Activated T-cell treated with anti-CD3 and anti-CD28 coated beads, Interleukin-2, amount 50 U/mL, for 4 hours (primary cell): ENCODE measurements around the gene NOXO1. TPM values are rescaled to one million over a fixed set of nuclear protein-coding genes. Genes with fewer than 3 reads are reported as not detected.

Experiments
- ATAC-seq, 2 donors: fragments of 200-7000 bp; cut with Tn5 transposase; one replicate each; pipeline ENCODE4 v1.10.0; 2021
- DNase-seq: peaks from one replicate; pipeline ENCODE4 v3.0.0-alpha.2; 2020
- H3K27me3 Mint-ChIP-seq: one replicate; pipeline ENCODE4 v1.8.0; 2021; ENCODE audit warnings: low read depth, mixed read lengths
- H3K36me3 Mint-ChIP-seq: one replicate; pipeline ENCODE4 v1.8.0; 2022; ENCODE audit warnings: mixed read lengths; ENCODE audit not compliant: insufficient read depth
- H3K4me1 Mint-ChIP-seq: one replicate; pipeline ENCODE4 v1.8.0; 2021; ENCODE audit warnings: low read depth, mixed read lengths
- H3K4me3 Mint-ChIP-seq: one replicate; pipeline ENCODE4 v1.8.0; 2021; ENCODE audit warnings: mild to moderate bottlenecking, moderate library complexity, mixed read lengths
- H3K9me3 Mint-ChIP-seq: one replicate; pipeline ENCODE4 v1.8.0; 2021; ENCODE audit warnings: mixed read lengths
- total RNA-seq, 3 donors: library from RNA; stranded (reverse); gene quantifications; one replicate each; pipeline ENCODE4 v1.2.1, GENCODE V29; 2021

The NOXO1 gene
- total RNA-seq, 3 donors from 2014 or later, result 0.35 TPM; not detected in 2

- H3K27me3 Mint-ChIP-seq, result peaks cover 16% of the 10 kb centered on the region
Observed at GRCh38 chr16:1982991-1983543, 1.8 kb upstream of the NOXO1 start.

GRCh38 chr16:1982013-1982433, 754 bp upstream of the NOXO1 start:
- Mint-ChIP-seq H3K9me3 (no peaks in the 10 kb centered on the region), H3K36me3 (peaks cover 8% of the 10 kb centered on the region), H3K27me3 (peaks cover 16% of the 10 kb centered on the region), H3K4me1 (peaks cover 18% of the 10 kb centered on the region), H3K4me3 (no peak overlapping the region)
- ATAC-seq, result no peak
- DNase-seq, result no peak

More at GRCh38 chr16:1982991-1983543, 1.8 kb upstream of the NOXO1 start:
- DNase-seq (no peak), ATAC-seq (no peak)
- H3K36me3 Mint-ChIP-seq, result peaks cover 5% of the 10 kb centered on the region
- H3K4me1 Mint-ChIP-seq, result peaks cover 18% of the 10 kb centered on the region
- peak overlapping the region; percentile 78 for H3K4me3 Mint-ChIP-seq
- no peaks in the 10 kb centered on the region for H3K9me3 Mint-ChIP-seq

- Mint-ChIP-seq H3K4me3 (no peak overlapping the region), H3K27me3 (peaks cover 16% of the 10 kb centered on the region), H3K4me1 (peaks cover 18% of the 10 kb centered on the region), H3K9me3 (no peaks in the 10 kb centered on the region), H3K36me3 (peaks cover 13% of the 10 kb centered on the region)
- ATAC-seq (no peak), DNase-seq (no peak)
Observed at GRCh38 chr16:1980770-1981087, 540 bp downstream of the NOXO1 start.

DNA sequence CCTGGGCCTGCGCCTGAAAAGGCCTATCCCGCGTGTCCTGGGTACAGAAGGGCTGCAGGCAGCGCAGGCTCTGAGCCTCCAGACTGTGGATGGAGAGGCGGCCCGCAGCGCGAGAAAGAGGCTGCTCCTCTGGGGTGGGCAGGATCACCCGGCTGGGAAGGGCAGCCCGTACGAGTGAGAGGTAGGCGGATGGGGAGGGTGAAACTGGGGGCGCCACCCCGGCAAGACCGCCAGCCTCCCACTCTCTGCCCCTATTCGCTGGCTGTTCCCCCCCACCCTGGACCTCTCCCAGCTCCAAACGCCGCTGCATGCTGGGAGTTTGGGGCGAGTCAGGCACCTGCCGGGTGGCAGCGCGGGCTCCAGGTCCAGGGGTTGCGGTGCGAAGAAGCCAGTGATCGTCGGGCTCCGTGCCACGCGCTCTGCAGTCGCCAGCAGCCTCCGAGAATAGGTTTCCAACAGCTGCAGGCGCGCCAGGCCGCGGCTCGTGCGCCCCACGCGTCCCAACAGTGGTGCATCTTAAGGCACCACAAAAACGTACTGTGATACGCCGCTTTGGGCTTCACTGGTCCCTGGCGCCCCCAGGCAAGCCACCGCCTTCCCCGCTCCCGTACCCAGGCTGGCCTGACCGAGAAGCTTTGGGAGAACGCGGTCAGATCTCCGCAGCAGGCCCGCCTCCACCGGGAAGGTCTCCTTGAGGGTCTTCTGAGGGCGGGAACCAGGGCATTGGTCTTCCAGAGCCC, 1.1 kb downstream of the NOXO1 start:
- Mint-ChIP-seq H3K4me3 (no peak overlapping the region), H3K36me3 (peaks cover 16% of the 10 kb centered on the region), H3K9me3 (no peaks in the 10 kb centered on the region), H3K27me3 (peaks cover 16% of the 10 kb centered on the region), H3K4me1 (peaks cover 15% of the 10 kb centered on the region)
- ATAC-seq (no peak), DNase-seq (no peak)

- ATAC-seq (peak in 1 of 2 donors; percentile 9), DNase-seq (peak; percentile 55)
- Mint-ChIP-seq H3K9me3 (no peaks in the 10 kb centered on the region), H3K4me1 (peaks cover 8% of the 10 kb centered on the region), H3K27me3 (peaks cover 16% of the 10 kb centered on the region), H3K4me3 (no peak overlapping the region), H3K36me3 (peaks cover 21% of the 10 kb centered on the region)
Observed at GRCh38 chr16:1979271-1980029, 1.8 kb downstream of the NOXO1 start.

GRCh38 chr16:1978476-1979120, 2.7 kb downstream of the NOXO1 start:
- H3K27me3 Mint-ChIP-seq, result peaks cover 16% of the 10 kb centered on the region
- no peak overlapping the region for H3K4me3 Mint-ChIP-seq
- no peak for ATAC-seq
- H3K36me3 Mint-ChIP-seq, result peaks cover 21% of the 10 kb centered on the region
- no peak for DNase-seq
- H3K4me1 Mint-ChIP-seq, result peaks cover 8% of the 10 kb centered on the region
- no peaks in the 10 kb centered on the region for H3K9me3 Mint-ChIP-seq

DNA sequence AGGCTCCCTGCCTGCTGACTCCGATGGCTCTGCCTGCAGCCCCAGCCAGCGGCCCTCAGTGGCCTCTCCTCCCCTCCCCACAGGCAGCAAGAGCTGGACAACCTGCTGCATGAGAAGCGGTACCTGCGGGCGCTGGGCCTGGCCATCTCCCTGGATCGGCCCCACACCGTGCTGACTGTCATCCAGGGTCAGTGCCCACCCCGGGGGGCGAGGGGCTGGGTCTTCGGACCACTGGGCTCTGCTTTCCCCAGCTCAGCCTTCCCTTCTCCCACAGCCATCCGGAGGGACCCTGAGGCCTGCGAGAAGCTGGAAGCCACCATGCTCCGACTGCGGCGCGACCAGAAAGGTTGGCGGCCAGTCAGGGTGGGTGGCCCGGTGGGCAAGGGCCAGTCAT, 3.4 kb downstream of the NOXO1 start:
- Mint-ChIP-seq H3K4me1 (peaks cover 10% of the 10 kb centered on the region), H3K9me3 (no peaks in the 10 kb centered on the region), H3K36me3 (peaks cover 21% of the 10 kb centered on the region), H3K4me3 (no peak overlapping the region), H3K27me3 (peaks cover 13% of the 10 kb centered on the region)
- DNase-seq, result no peak
- no peak for ATAC-seq

GRCh38 chr16:1976951-1977874, 4.1 kb downstream of the NOXO1 start:
- Mint-ChIP-seq H3K36me3 (peaks cover 24% of the 10 kb centered on the region), H3K27me3 (peaks cover 13% of the 10 kb centered on the region), H3K4me1 (peaks cover 12% of the 10 kb centered on the region), H3K4me3 (no peak overlapping the region), H3K9me3 (no peaks in the 10 kb centered on the region)
- no peak for ATAC-seq
- no peak for DNase-seq

DNA sequence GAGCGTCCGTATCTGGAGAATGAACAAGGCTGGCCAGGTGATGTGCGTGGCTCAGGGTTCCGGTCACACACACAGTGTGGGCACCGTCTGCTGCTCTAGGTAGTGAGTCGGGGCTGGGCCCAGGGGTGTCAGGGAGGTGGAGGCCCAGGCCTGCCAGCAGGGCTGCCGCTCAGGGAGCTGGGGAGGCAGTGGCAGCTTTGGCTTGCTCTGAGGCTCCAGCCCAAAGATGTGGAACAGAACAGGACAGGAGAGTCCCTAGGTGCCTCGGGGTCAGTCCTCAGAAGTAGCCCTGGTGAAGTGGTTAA, 5.1 kb downstream of the NOXO1 start:
- peaks cover 8% of the 10 kb centered on the region for H3K27me3 Mint-ChIP-seq
- ATAC-seq, result no peak
- peaks cover 24% of the 10 kb centered on the region for H3K36me3 Mint-ChIP-seq
- H3K9me3 Mint-ChIP-seq, result no peaks in the 10 kb centered on the region
- no peak for DNase-seq
- peak overlapping the region; percentile 26 for H3K4me3 Mint-ChIP-seq
- peaks cover 18% of the 10 kb centered on the region for H3K4me1 Mint-ChIP-seq

DNA sequence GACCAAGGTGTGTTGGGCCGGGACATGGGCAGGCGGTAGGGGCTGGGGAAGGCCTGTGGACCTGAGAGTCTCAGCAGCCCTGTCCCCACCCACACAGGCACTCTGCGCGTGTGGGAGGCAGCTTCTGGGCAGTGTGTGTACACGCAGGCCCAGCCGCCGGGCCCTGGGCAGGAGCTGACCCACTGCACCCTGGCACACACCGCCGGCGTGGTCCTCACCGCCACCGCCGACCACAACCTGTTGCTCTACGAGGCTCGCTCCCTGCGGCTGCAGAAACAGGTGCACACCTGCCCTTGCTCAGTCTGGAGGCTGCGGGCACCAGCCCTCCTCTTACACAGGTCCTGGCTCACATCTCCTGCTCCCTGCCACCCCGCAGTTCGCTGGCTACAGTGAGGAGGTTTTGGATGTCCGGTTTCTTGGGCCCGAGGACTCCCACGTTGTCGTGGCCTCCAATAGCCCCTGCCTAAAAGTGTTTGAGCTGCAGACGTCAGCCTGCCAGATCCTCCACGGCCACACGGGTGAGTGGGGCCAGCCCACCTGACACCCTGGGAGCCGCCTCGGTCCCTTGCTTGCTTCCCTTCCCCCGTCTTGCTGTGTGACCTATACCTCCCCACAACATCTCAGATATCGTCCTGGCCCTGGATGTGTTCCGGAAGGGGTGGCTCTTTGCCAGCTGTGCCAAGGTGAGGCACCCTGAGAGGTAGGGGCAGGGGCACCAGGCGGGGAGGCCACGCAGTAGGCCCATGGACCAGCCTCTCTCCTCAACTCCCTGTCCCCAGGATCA, 5.6 kb downstream of the NOXO1 start:
- Mint-ChIP-seq H3K36me3 (peaks cover 24% of the 10 kb centered on the region), H3K27me3 (peaks cover 4% of the 10 kb centered on the region), H3K4me3 (peak overlapping the region; percentile 26), H3K9me3 (no peaks in the 10 kb centered on the region), H3K4me1 (peaks cover 22% of the 10 kb centered on the region)
- no peak for ATAC-seq
- no peak for DNase-seq

DNA sequence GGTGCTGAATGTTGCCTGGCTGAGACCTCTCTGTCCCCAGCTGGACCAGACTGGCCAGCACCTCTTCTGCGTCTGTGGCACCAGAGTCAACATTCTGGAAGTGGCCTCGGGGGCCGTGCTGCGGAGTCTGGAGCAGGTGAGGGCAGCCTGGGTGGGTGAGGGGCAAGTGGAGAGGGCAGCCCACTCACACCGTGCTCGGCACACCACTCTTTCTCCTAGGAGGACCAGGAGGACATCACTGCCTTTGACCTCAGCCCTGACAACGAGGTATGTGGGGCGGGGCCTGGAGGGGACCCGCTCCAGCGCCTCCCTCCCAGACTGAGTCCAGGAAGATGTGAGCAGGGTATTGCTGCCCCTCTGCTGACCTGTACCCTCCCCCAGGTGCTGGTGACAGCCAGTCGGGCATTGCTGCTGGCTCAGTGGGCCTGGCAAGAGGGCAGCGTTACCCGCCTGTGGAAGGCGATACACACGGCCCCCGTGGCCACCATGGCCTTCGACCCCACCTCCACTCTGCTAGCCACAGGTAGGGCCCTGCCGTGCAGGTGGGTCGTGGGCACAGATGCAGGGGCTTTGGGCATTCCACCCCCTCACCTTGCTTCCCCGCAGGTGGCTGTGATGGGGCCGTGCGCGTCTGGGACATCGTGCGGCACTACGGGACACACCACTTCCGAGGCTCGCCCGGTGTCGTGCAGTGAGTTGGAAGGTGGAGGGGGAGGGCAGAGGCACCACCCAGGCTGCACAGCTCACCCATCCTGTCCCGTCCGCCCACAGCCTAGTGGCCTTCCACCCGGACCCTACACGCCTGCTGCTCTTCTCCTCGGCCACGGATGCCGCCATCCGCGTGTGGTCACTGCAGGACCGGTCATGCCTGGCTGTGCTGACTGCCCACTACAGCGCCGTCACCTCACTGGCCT, 6.9 kb downstream of the NOXO1 start:
- Mint-ChIP-seq H3K4me3 (peak overlapping the region; percentile 92), H3K4me1 (peaks cover 22% of the 10 kb centered on the region)

DNA sequence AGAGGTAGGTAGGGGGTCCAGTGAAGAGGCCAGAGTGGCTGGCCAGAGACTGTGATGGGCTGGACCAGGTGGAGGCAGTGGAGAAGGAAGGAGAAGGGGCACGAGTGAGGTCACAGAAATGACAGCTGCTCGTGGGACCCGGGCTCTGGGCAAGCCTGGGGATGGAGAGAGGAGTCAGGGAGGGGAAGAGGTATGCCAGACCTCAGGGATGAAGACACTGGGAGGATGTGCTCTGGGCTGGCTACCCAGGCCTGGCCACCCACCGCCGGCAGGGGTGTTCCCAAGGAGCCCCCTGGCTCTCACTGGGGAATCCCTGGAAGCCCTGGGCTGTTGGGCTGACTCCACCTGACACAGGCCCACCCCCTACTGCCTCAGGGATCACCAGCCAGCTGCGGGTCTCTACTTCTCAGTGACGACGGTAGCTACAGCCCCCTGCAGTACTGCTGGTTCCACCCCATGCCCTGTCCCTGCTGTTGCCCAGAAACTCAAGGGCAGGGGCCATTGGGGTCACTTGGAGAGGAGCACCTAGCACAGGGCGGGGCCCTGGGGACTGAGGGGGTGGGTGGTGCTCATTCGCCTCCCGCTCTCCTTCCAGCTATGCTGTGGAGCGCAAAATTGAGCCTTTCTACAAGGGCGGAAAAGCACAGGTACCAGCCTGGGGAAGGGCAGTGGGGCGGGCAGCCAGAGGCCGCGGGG, 7.7 kb downstream of the NOXO1 start:
- Mint-ChIP-seq H3K36me3 (peaks cover 23% of the 10 kb centered on the region), H3K4me3 (peak overlapping the region; percentile 92)
- DNase-seq, result no peak

More for the DNA sequence above, 6.9 kb downstream of the NOXO1 start:
- peaks cover 24% of the 10 kb centered on the region for H3K36me3 Mint-ChIP-seq
- no peak for DNase-seq
- no peaks in the 10 kb centered on the region for H3K9me3 Mint-ChIP-seq
- no peak for ATAC-seq
- H3K27me3 Mint-ChIP-seq, result no peaks in the 10 kb centered on the region

More for the DNA sequence above, 7.7 kb downstream of the NOXO1 start:
- Mint-ChIP-seq H3K27me3 (no peaks in the 10 kb centered on the region), H3K9me3 (no peaks in the 10 kb centered on the region), H3K4me1 (peaks cover 22% of the 10 kb centered on the region)
- no peak for ATAC-seq
